ENCODE measurements around the gene SCGN.
"Not testable (repeated sequence)": the region's sequence is repeated elsewhere in the genome, so short reads cannot be mapped to it uniquely, and the experiment has no call there.

The SCGN gene

GRCh38 chr6:25746968-25747367, 95.0 kb downstream of the SCGN start:
- no peak overlapping the region for H3K9ac ChIP-seq (ENCODE audit: low read depth, low read length)
- no peaks in the 10 kb centered on the region for H3K9me3 ChIP-seq (ENCODE audit: control insufficient read depth, insufficient read depth, low read length)
- no peaks in the 10 kb centered on the region for H3K4me1 ChIP-seq (ENCODE audit: insufficient read depth, low read length)
- no peaks in the 10 kb centered on the region for H3K36me3 ChIP-seq (ENCODE audit: insufficient read depth, low read length)

GRCh38 chr6:25747477-25747876, 95.5 kb downstream of the SCGN start:
- no peak overlapping the region for H3K9ac ChIP-seq (ENCODE audit: low read depth, low read length)
- no peaks in the 10 kb centered on the region for H3K9me3 ChIP-seq (ENCODE audit: control insufficient read depth, insufficient read depth, low read length)
- no peaks in the 10 kb centered on the region for H3K4me1 ChIP-seq (ENCODE audit: insufficient read depth, low read length)
- H3K36me3 ChIP-seq (ENCODE audit: insufficient read depth, low read length) = no peaks in the 10 kb centered on the region

- no peaks in the 10 kb centered on the region for H3K4me1 ChIP-seq (ENCODE audit: insufficient read depth, low read length)
- H3K36me3 ChIP-seq (ENCODE audit: insufficient read depth, low read length) = no peaks in the 10 kb centered on the region
- H3K9ac ChIP-seq (ENCODE audit: low read depth, low read length) = no peak overlapping the region
- no peaks in the 10 kb centered on the region for H3K9me3 ChIP-seq (ENCODE audit: control insufficient read depth, insufficient read depth, low read length)
Measured at GRCh38 chr6:25748049-25748448, 96.0 kb downstream of the SCGN start.

- not testable (repeated sequence) for H3K36me3 ChIP-seq (ENCODE audit: insufficient read depth, low read length); H3K9me3 ChIP-seq (ENCODE audit: control insufficient read depth, insufficient read depth, low read length); H3K9ac ChIP-seq (ENCODE audit: low read depth, low read length); H3K4me1 ChIP-seq (ENCODE audit: insufficient read depth, low read length)
Measured at GRCh38 chr6:25748601-25749517, 96.8 kb downstream of the SCGN start.

- no peak overlapping the region for H3K9ac ChIP-seq (ENCODE audit: low read depth, low read length)
- H3K9me3 ChIP-seq (ENCODE audit: control insufficient read depth, insufficient read depth, low read length) = no peaks in the 10 kb centered on the region
- no peaks in the 10 kb centered on the region for H3K4me1 ChIP-seq (ENCODE audit: insufficient read depth, low read length)
- H3K36me3 ChIP-seq (ENCODE audit: insufficient read depth, low read length) = no peaks in the 10 kb centered on the region
Measured at GRCh38 chr6:25749837-25750236, 97.8 kb downstream of the SCGN start.

GRCh38 chr6:25750906-25751305, 98.9 kb downstream of the SCGN start:
- Histone ChIP-seq H3K4me1 (ENCODE audit: insufficient read depth, low read length) (no peaks in the 10 kb centered on the region), H3K9me3 (ENCODE audit: control insufficient read depth, insufficient read depth, low read length) (no peaks in the 10 kb centered on the region)

More at GRCh38 chr6:25750906-25751305, 98.9 kb downstream of the SCGN start:
- H3K36me3 ChIP-seq (ENCODE audit: insufficient read depth, low read length) = no peaks in the 10 kb centered on the region
- no peak overlapping the region for H3K9ac ChIP-seq (ENCODE audit: low read depth, low read length)
